ENCODE results near the gene FNIP1. TPM values are rescaled to one million over a fixed set of nuclear protein-coding genes. Genes with fewer than 3 reads are reported as not detected.

Gene FNIP1
- total RNA-seq, 3 donors from 2014 or later (not counting 1 experiment from before 2014, with no cell fraction given) = 49.6 to 54.6 (median 50.8) TPM

GRCh38 chr5:131709043-131709442 is 87.8 kb downstream of the FNIP1 start:
- no peak overlapping the region for H3K27ac ChIP-seq (ENCODE audit: low read length)
- H3K36me3 Mint-ChIP-seq = peaks cover 18% of the 10 kb centered on the region
- DNase-seq (no peak), ATAC-seq (no peak)
- peaks cover 4 to 11% of the 10 kb centered on the region in 2 donors for H3K4me1 Mint-ChIP-seq
- no peak overlapping the region for H3K4me3 ChIP-seq (ENCODE audit: low read length)
- H3K4me1 ChIP-seq (ENCODE audit: control insufficient read depth, insufficient read depth, low read length) = no peaks in the 10 kb centered on the region
- no peak overlapping the region for H3K27ac Mint-ChIP-seq
- no peaks in the 10 kb centered on the region for H3K27me3 Mint-ChIP-seq (ENCODE audit: low read depth in 2 of 2)
- intact Hi-C loops (cut with micrococcal nuclease) = no loop called here
- H3K4me3 Mint-ChIP-seq = no peak overlapping the region
- TF ChIP-seq, protein P1, sequence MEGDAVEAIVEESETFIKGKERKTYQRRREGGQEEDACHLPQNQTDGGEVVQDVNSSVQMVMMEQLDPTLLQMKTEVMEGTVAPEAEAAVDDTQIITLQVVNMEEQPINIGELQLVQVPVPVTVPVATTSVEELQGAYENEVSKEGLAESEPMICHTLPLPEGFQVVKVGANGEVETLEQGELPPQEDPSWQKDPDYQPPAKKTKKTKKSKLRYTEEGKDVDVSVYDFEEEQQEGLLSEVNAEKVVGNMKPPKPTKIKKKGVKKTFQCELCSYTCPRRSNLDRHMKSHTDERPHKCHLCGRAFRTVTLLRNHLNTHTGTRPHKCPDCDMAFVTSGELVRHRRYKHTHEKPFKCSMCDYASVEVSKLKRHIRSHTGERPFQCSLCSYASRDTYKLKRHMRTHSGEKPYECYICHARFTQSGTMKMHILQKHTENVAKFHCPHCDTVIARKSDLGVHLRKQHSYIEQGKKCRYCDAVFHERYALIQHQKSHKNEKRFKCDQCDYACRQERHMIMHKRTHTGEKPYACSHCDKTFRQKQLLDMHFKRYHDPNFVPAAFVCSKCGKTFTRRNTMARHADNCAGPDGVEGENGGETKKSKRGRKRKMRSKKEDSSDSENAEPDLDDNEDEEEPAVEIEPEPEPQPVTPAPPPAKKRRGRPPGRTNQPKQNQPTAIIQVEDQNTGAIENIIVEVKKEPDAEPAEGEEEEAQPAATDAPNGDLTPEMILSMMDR (IDR thresholded peaks at IDR 0.05) = no peak
- no peaks in the 10 kb centered on the region for H3K27me3 ChIP-seq (ENCODE audit: control insufficient read depth, insufficient read depth, low read length)
- 100% methylated on average over 1 of the region's 3 CpGs for WGBS (ENCODE audit: insufficient coverage)
- no peaks in the 10 kb centered on the region for H3K9me3 ChIP-seq (ENCODE audit: control insufficient read depth, insufficient read depth, low read length)
- H3K9me3 Mint-ChIP-seq = no peaks in the 10 kb centered on the region
- H3K36me3 ChIP-seq (ENCODE audit: control insufficient read depth, insufficient read depth, low read length) = peaks cover 40% of the 10 kb centered on the region

DNA sequence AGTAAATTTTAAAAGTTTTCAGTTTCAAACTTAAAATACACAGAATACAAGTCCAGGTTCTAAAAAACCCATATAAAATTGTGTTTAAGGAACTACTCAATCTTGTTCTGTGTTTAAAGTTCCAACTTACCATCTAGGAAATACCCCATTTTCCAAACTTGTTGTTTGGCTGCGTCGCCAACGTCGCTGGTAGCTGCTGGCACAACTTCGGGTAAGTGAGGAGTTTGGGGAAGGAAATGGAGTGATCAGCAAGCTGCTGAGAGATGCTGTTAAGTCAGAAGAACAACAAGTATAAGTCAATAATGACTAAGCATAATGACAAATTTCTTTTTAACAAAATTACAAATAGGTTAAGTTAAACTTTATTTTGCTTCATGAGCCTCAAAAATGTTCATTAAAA is 90.5 kb downstream of the FNIP1 start:
- DNase-seq (no peak), ATAC-seq (no peak)
- no peaks in the 10 kb centered on the region for H3K9me3 Mint-ChIP-seq
- intact Hi-C loops (cut with micrococcal nuclease) = no loop called here
- TF ChIP-seq, protein P1 (IDR thresholded peaks at IDR 0.05) = no peak
- no peaks in the 10 kb centered on the region for H3K9me3 ChIP-seq (ENCODE audit: control insufficient read depth, insufficient read depth, low read length)
- no peaks in the 10 kb centered on the region for H3K27me3 ChIP-seq (ENCODE audit: control insufficient read depth, insufficient read depth, low read length)
- WGBS (ENCODE audit: insufficient coverage) = 49% methylated on average over 5 of the region's 5 CpGs
- no peak overlapping the region for H3K4me3 ChIP-seq (ENCODE audit: low read length)
- H3K4me1 Mint-ChIP-seq = peaks cover 4 to 5% of the 10 kb centered on the region in 2 donors
- no peaks in the 10 kb centered on the region for H3K4me1 ChIP-seq (ENCODE audit: control insufficient read depth, insufficient read depth, low read length)
- peaks cover 42% of the 10 kb centered on the region for H3K36me3 Mint-ChIP-seq
- peaks cover 60% of the 10 kb centered on the region for H3K36me3 ChIP-seq (ENCODE audit: control insufficient read depth, insufficient read depth, low read length)
- H3K4me3 Mint-ChIP-seq = no peak overlapping the region
- H3K27ac Mint-ChIP-seq = no peak overlapping the region
- H3K27ac ChIP-seq (ENCODE audit: low read length) = no peak overlapping the region
- H3K27me3 Mint-ChIP-seq (ENCODE audit: low read depth in 2 of 2) = no peaks in the 10 kb centered on the region

GRCh38 chr5:131694926-131695325 is 101.9 kb downstream of the FNIP1 start:
- Histone ChIP-seq H3K27me3 (ENCODE audit: control insufficient read depth, insufficient read depth, low read length) (no peaks in the 10 kb centered on the region), H3K9me3 (ENCODE audit: control insufficient read depth, insufficient read depth, low read length) (no peaks in the 10 kb centered on the region), H3K4me3 (ENCODE audit: low read length) (no peak overlapping the region), H3K27ac (ENCODE audit: low read length) (no peak overlapping the region), H3K36me3 (ENCODE audit: control insufficient read depth, insufficient read depth, low read length) (peaks cover 20% of the 10 kb centered on the region), H3K4me1 (ENCODE audit: control insufficient read depth, insufficient read depth, low read length) (no peaks in the 10 kb centered on the region)
- H3K4me3 Mint-ChIP-seq = no peak overlapping the region
- H3K27ac Mint-ChIP-seq = no peak overlapping the region
- peaks cover 10% of the 10 kb centered on the region for H3K36me3 Mint-ChIP-seq
- H3K27me3 Mint-ChIP-seq (ENCODE audit: low read depth in 2 of 2) = no peaks in the 10 kb centered on the region
- peaks cover 4 to 6% of the 10 kb centered on the region in 2 donors for H3K4me1 Mint-ChIP-seq
- intact Hi-C loops (cut with micrococcal nuclease) = no loop called here
- TF ChIP-seq, protein P1 (IDR thresholded peaks at IDR 0.05) = no peak
- ATAC-seq = no peak
- WGBS (ENCODE audit: insufficient coverage) = 100% methylated on average over 1 of the region's 4 CpGs
- no peak for DNase-seq
- peaks cover 0 to 2% of the 10 kb centered on the region in 2 donors for H3K9me3 Mint-ChIP-seq

DNA sequence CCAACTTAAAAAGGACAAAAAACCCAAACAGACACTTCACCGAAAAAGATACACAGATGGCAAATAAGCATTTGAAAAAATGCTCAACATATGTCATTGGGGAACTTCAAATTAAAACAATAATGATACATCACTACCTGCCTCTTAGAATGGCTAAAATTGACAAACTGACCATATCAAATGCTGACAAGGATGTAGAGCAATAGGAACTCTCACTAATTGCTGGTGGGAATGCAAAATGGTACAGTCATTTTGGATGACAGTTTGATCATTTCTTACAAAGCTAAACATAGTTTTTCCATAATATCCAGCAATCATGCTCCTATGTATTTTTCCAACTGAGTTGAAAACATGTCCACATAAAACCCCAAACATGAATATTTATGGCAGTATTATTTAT is 102.9 kb downstream of the FNIP1 start:
- Mint-ChIP-seq H3K36me3 (peaks cover 18% of the 10 kb centered on the region), H3K4me3 (no peak overlapping the region), H3K4me1 (peaks cover 4 to 6% of the 10 kb centered on the region in 2 donors), H3K27ac (no peak overlapping the region), H3K9me3 (peaks cover 2 to 3% of the 10 kb centered on the region in 2 donors), H3K27me3 (ENCODE audit: low read depth in 2 of 2) (no peaks in the 10 kb centered on the region)
- 100% methylated on average over 1 of the region's 1 CpG for WGBS (ENCODE audit: insufficient coverage)
- TF ChIP-seq, protein P1 (IDR thresholded peaks at IDR 0.05) = no peak
- no peak for ATAC-seq
- no peaks in the 10 kb centered on the region for H3K27me3 ChIP-seq (ENCODE audit: control insufficient read depth, insufficient read depth, low read length)
- no peak overlapping the region for H3K4me3 ChIP-seq (ENCODE audit: low read length)
- H3K36me3 ChIP-seq (ENCODE audit: control insufficient read depth, insufficient read depth, low read length) = peaks cover 20% of the 10 kb centered on the region
- H3K9me3 ChIP-seq (ENCODE audit: control insufficient read depth, insufficient read depth, low read length) = no peaks in the 10 kb centered on the region
- H3K27ac ChIP-seq (ENCODE audit: low read length) = no peak overlapping the region
- no peaks in the 10 kb centered on the region for H3K4me1 ChIP-seq (ENCODE audit: control insufficient read depth, insufficient read depth, low read length)
- intact Hi-C loops (cut with micrococcal nuclease) = no loop called here
- no peak for DNase-seq

All from natural killer cell (primary cell).